ENCODE measurements around the gene WDR1.

DNA sequence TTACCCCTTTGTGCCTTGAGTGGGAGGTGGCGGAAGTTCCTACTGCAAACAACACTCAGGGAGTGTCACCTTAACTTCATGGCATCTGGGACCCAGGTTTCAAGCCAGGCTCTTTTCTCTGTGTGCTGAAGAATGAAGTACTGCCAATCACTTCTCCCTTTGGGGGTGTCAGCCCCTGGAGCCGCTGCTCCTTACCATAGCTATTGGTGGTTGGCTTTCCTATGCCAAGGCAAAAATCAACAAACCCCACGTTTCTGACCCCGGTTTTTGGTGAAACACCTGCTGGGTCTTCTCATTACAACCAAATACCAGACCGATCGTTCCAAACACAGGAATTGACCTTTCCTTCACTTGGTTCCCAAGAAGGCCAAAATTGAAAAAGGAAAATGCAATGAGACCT, 75.6 kb downstream of the WDR1 start:
- no peak for TF ChIP-seq JUNB (IDR thresholded peaks at IDR 0.05)
- no peak for TF ChIP-seq GATA3 (IDR thresholded peaks at IDR 0.05; ENCODE audit: borderline replicate concordance)
- TF ChIP-seq PBX3 (IDR thresholded peaks at IDR 0.05), result no peak
- TF ChIP-seq RFX5 (IDR thresholded peaks at IDR 0.05), result no peak
- TF ChIP-seq CTCF (IDR thresholded peaks at IDR 0.05), result no peak
- no peak for TF ChIP-seq RAD21 (conservative IDR thresholded peaks at IDR 0.05 in 1 of 2, IDR thresholded peaks at IDR 0.05 in 1 of 2)
- no peak for TF ChIP-seq JUN (IDR thresholded peaks at IDR 0.05)
